HCT116 (cell line): Measurements from ENCODE around the gene HSD3B7.

Experiments
- POLR2AphosphoS5 ChIP-seq: IDR thresholded peaks from 2 replicates; pipeline ENCODE4 v1.6.1; 2011; ENCODE audit warnings: mild to moderate bottlenecking, low read depth, low read length, moderate library complexity
- ZNF274 ChIP-seq: fragments of 200-500 bp; sonication (Bioruptor generic); IDR thresholded peaks from 2 replicates; pipeline ENCODE4 v1.6.1; 2014; ENCODE audit warnings: mild to moderate bottlenecking, low read depth, low read length, inconsistent platforms
- TF ChIP-seq, protein P1 (sequence below), 3 experiments: fragments of 200-600 bp in 1 of 3; sonication (generic) in 1 of 3; IDR thresholded peaks in 2 of 3; conservative IDR thresholded peaks in 1 of 3; 2 replicates each; pipeline ENCODE4 v1.5.1; 2012 to 2017; ENCODE audit warnings: low read depth in 2 of 3, low read length in 2 of 3, antibody characterized with exemption in 1 of 3, borderline replicate concordance in 1 of 3, control low read depth in 1 of 3, mild to moderate bottlenecking in 1 of 3, mixed read lengths in 1 of 3, mixed run types in 1 of 3, moderate library complexity in 1 of 3; ENCODE audit not compliant: insufficient read depth in 1 of 3

DNA sequence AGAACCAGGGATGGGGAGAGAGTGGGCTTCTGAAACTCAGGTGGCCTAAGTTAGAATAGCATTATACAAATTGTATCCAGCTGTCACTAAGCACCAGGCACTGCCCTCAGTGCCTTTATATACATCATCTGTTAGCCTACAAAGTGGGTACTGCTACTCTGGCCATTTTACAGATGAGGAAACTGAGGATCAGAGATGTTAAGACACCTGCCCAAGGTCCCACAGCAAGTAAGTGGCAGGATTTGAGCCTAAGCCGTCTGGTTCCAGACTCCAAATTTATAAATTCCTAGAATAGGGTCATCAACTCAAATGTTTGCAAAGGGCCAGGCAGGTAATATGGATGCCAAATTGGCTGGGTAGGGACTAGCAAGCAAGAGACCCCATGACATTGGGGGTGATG is 33.8 kb upstream of the HSD3B7 start:
- TF ChIP-seq, protein P1, sequence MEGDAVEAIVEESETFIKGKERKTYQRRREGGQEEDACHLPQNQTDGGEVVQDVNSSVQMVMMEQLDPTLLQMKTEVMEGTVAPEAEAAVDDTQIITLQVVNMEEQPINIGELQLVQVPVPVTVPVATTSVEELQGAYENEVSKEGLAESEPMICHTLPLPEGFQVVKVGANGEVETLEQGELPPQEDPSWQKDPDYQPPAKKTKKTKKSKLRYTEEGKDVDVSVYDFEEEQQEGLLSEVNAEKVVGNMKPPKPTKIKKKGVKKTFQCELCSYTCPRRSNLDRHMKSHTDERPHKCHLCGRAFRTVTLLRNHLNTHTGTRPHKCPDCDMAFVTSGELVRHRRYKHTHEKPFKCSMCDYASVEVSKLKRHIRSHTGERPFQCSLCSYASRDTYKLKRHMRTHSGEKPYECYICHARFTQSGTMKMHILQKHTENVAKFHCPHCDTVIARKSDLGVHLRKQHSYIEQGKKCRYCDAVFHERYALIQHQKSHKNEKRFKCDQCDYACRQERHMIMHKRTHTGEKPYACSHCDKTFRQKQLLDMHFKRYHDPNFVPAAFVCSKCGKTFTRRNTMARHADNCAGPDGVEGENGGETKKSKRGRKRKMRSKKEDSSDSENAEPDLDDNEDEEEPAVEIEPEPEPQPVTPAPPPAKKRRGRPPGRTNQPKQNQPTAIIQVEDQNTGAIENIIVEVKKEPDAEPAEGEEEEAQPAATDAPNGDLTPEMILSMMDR (IDR thresholded peaks at IDR 0.05 in 2 of 3, conservative IDR thresholded peaks at IDR 0.05 in 1 of 3; ENCODE audit: borderline replicate concordance in 1 of 3, insufficient read depth in 1 of 3, low read depth in 2 of 3, low read length in 2 of 3), result no peak
- TF ChIP-seq POLR2AphosphoS5 (no peak), ZNF274 (no peak)
